Stimulated activated CD4-positive, alpha-beta T cell treated with anti-CD3 and anti-CD28 coated beads, Interleukin-1b, Interleukin-23, amount 100 ng/mL, for 1 hour (primary cell): Measurements from ENCODE around the gene ELAC1.
"Not testable (repeated sequence)": the region's sequence is repeated elsewhere in the genome, so short reads cannot be mapped to it uniquely, and the experiment has no call there.

Experiments
- DNase-seq, 2 donors: peaks; one replicate each; pipeline ENCODE4 v3.0.0-alpha.2; 2020; ENCODE audit warnings: low read depth in 2 of 2

Gene ELAC1

DNA sequence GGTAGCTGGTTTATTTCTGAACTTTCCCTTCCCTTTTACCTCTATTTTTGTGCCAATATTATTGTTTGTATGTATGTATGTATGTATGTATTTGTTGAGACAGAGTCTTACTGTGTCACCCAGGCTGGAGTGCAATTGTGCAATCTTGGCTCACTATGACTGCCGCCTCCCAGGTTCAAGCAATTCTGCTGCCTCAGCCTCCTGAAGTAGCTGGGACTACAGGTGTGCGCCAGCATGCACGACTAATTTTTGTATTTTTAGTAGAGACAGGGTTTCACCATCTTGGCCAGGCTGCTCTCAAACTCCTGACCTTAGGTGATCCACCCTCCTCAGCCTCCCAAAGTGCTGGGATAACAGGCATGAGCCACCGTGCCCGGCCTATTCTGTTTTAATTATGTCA lies 4.6 kb downstream of the ELAC1 start:
- not testable (repeated sequence) for DNase-seq

DNA sequence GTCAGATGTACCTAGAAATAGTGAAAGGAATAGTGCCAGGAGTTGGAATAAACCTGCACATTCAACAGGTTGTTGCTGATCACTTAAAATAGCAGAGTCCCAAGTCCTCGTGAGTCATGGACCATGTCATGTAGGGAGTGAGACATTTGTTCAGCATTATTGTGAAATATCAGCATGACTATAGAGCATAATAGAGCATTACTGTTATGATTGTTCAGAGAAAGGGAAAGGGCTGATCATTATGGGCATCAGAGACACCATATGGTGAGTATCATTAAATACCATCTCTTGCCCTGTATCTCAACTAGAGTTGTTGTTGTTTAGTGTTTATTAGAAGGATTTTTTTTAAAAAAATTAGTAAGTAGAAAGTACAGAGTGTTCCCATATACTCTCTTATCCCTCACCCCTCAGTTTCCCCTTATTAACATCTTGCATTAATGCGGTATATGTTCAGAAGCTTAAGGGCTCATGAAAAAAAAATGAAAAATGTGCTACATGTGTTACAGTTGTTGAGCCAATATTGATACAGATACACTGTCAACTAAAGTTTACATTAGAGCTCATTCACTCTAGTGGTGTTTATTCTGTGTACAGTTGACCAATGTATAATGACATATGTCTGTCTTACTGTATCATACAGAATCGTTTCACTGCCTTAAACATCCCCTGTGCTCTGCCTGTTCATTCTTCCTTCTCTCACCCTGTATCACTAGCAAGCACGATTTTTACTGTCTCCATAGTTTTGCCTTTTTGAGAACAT lies 5.7 kb downstream of the ELAC1 start:
- no peak for DNase-seq

DNA sequence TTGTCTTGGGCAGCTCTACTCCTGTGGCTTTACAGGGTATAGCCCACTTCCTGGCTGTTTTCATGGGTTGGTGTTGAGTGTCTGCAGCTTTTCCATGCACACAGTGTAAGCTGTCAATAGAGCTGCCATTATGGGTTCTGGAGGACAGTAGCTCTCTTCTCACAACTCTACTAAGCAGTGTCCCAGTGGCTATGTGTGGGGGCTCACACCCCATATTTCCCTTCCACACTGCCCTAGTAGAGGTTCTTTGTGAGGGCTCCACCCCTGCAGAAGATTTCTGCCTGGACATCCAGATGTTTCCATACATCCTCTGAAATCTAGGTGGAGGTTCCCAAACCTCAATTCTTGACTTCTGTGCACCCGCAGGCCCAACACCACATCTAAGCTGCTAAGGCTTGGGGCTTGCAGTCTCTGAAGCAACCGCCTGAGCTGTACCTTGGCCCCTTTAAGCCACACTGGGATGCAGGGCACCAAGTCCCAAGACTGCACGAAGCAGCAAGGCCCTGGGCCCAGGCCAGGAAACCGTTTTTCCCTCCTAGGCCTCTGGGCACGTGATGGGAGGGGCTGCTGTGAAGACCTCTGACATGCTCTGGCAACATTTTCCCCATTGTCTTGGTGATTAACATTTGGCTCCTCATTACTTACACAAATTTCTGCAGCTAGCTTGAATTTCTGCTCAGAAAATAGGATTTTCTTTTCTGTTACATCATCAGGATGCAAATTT lies 9.4 kb downstream of the ELAC1 start:
- DNase-seq = no peak

DNA sequence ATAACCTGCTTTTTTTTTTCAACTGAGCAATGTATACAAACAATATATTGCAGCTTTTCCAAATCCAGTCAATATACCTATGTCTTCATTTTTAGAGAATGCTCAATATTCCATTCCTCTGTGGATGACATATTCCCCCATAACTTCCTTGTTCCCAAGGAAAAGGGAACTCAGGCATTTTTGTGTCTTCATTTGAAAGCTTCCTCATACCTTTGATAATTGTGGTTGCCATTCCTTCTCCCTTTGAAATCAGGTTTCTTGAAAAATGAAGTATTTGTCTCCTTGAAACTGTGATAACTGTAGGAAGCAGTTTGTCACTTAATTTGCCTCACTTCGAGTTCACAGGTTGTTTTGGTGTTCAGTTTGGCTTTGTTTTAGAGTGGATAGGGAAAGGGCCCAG lies 13.5 kb downstream of the ELAC1 start:
- DNase-seq = no peak

DNA sequence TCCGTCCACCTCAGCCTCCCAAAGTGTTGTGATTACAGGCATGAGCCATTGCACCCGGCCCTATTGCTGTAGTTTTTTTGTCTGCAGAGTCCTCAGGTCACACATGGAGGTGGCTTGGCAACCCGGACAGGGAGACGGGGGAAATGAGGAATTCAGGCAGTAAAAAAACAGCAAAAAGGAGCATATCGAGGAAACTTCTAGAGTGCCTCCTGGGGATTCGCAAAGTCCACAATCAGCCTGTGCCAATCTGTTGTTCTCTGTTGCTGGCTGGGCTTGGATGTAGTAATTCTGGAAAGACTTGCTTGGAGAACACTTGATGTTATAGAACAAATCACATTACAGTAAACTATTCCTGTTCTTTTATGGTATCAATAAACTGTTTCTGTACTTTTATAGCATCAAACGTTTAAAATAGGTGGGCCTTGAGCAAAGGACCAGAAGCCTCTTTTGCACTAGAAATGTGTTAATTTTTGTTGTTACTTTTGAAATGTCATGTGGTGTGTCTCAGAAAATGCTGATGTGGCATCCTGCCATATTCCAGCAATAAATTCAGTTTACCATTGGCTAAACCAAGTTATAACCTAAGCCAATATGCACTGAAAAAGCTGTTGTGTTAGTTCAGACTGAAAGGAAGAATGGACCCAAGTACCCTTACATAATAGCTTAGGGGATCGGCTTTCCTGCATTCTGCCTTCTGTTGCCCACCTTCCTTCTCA lies 14.4 kb downstream of the ELAC1 start:
- DNase-seq = no peak

DNA sequence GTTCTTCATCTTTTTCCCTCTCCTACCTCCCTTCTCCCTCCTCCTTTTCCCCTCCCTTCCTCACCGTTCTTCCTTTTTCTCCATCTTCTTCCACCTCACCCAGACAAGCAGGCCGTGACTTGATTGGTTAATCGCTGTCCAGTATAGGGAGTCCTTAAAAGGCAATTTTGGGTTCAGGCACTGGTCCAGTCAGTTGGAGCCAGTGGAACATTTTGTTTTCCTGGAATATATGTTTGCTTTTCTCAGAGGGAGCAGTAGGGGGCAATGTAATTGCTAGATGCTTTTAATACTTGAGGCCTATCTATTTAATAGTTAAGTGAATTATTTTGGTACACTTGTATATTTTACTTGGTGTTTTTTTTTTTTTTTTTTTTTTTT lies 15.0 kb downstream of the ELAC1 start:
- no peak for DNase-seq

DNA sequence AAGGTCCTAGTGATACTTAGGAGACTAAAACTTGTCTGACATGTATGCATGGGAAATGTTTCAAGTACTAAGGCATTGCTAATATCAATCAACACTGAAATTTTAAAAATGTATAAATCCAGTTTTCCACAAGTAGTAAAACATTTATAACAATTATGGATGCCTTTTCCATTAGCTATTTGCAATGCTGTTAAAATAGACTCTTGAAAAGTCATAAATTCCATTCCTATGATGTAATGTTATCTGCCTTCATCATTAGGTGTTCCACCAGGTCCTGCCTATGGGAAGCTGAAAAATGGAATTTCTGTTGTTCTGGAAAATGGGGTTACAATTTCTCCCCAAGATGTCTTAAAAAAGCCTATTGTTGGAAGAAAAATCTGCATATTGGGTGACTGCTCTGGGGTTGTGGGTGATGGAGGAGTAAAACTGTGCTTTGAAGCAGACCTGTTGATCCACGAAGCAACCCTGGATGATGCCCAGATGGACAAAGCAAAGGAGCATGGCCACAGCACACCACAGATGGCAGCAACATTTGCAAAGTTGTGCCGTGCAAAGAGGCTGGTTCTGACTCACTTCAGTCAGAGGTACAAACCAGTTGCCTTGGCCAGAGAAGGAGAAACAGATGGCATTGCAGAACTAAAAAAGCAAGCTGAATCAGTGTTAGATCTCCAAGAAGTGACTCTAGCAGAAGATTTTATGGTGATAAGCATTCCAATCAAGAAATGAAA lies 18.7 kb downstream of the ELAC1 start:
- DNase-seq = no peak

DNA sequence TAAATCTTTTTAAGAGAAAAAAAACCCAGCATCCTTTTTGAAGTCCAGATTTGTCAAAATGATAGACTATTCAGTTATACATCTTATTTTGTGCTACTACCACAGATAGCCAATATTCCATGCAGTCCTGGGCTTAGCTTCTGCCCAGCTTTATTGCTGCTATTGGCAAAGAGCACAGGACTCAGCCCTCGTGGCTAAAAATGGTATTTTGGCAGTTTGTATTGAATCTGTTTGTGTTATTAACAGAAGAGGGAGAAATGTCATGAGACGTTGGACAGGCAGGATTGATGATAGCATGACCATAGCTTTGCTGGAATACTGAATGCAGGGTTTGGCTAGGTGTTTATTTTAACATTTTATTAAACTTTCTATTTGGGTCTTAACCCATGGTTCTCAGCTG lies 19.4 kb downstream of the ELAC1 start:
- no peak for DNase-seq

DNA sequence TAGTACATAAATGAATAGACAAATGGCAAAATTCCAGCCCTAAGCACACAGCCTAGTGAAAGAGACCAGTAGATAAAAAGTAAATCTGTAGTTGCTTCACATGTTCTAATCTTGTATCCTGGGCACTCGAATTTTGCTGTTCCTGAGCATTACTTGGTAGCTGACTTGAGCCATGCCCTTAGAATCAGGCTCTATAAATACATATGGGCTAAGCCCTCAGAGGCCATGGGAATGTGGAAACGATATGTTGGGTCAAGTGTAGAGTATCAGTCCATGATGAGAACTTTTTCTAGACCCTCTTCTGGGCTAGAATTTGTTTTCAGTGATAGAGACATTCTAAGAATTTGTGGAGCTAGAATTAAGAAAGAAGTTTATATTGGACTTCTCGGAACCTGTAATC lies 21.9 kb downstream of the ELAC1 start:
- no peak for DNase-seq

DNA sequence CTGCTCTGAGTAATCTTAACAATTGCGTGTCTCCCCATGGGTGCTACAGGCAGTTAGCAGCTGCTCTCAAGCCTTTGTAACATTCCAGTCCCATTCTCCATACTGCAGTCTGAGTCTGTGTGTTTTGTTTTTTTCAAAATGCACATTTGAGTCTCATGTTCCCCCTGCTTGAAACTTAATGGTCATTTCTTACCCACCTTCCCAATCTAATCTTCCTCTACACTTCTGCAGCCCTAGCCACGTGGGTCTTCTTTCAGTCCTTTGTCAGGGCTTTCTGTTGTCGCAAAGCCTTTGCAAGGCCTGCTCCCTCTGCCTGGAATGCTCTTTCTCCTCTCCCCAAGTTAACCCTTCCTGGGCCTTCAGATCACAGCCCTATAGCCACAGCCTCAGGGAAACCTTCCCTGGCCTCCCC lies 24.5 kb downstream of the ELAC1 start:
- DNase-seq = no peak

DNA sequence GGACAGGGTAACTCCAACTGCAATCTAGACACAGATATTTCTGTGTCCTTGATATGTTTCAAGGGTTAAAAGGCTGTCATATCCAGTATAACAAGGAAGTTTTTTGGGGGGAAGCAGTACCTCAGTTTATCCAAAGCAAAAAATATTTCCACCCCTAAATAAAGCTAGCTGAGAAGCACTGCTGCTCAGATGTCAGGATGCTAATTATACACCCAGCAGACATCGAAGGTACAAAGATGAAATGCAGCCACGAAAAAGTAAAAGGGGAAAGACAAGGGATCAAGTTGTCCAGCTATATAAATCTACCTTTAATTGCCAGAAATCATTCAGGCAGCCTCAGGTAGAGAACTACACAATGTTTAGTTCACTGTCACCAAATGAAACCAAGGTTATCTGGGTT lies 26.2 kb downstream of the ELAC1 start:
- no peak for DNase-seq

DNA sequence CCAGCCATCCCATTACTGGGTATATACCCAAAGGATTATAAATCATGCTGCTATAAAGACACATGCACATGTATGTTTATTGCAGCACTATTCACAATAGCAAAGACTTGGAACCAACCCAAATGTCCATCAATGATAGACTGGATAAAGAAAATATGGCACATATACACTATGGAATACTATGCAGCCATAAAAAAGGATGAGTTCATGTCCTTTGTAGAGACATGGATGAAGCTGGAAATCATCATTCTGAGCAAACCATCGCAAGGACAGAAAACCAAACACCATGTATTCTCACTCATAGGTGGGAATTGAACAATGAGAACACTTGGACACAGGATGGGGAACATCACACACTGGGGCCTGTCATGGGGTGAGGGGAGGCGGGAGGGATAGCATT lies 35.3 kb downstream of the ELAC1 start:
- not testable (repeated sequence) for DNase-seq

DNA sequence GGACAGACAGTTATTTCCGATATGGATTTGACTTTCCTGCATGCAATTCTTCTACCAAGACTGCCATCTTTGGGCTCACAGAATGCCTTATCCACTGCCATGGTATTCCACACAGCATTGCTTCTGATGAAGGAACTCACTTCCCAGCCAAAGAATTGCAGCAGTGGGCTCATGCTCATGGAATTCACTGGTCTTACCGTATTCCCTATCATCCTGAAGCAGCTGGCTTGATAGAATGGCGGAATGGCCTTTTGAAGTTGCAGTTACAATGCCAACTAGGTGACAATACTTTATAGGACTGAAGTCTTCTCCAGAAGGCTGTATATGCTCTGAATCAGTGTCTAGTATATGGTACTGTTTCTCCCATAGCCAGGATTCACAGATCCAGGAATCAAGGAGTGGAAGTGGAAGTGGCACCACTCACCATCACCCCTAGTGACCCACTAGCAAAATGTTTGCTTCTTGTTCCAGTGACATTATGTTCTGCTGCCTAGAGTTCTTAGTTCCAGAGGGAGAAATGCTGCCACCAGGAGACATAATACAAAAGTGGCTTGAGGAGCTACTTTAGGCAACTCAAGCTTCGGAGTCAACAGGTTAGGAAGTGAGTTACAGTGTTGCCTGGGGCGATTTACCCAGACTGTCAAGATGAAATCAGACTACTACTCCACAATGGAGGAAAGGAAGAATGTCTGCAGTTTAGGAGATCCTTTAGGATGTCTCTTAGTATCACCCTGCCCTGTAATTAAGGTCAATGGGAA lies 38.4 kb downstream of the ELAC1 start:
- DNase-seq = no peak

DNA sequence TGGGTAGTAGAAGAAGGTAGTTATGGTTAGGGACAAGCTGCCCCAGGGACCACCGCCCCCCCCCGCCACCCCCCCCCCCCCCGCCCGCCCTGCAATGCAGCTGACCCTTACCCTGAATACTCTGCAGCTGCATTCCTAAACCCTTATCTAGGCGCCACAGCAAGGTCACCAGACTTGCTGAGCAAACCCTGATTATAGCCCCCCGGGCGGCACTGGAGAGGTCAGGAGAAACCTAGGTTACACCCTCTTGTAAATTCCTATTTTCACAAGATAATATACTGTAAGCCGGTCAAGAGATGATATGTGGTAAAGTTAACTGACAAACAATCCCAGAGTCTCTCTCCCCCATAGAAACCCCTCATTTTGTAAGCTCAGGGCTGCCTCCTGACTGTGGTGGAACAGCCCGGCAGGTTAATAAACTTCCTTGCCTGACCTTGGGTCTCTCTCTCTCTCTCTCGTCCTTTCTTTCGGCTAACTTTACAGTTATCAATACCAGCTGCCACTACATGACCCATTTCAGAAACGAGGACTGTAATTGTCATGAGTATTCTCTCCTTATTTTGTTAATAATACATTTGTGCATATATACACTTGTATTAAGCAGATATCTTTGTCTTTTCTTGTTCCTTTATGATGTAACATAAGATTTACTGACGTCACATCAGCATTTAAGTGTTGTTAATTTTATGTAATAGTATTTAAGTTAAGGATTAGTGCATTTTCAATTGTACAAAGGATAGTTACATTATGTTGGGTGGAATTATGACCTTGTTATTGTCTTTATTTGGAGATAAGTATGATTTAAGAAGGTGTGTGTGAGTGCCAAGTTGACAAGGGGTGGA lies 39.3 kb downstream of the ELAC1 start:
- DNase-seq = no peak

DNA sequence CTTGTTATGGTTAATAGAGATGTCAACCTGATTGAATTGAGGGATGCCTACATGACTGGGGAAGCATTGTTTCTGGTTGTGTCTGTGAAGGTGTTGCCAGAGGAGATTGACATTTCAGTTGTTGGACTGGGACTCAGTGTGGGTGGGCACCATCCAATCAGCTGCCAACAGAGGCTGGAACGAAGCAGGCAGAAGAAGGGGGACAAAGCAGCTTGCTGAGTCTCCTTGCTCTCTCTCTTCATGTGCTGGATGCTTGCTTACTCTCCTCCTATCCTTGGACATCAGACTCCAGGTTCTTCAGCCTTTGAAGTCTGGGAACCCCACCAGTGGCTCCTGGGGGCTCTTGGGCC lies 39.9 kb downstream of the ELAC1 start:
- DNase-seq = no peak

DNA sequence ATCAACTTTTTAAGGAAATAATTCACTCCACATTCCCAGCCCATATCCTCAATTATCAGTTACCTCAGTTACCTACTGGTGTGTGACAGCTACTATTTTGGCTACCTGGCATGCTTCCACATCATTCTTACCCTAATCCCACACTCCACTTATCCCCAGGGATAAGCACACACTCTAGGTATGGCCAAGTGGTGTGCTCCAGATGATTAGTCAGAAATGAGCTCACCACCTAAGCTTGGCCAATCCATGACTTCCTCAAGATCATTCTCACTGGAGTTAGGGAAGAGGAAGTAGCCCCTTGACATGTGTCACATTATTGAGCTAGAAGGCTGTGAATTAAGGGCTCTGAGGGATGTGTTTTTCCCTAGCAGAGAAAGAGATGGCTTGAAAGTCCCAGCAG lies 41.2 kb downstream of the ELAC1 start:
- no peak for DNase-seq

DNA sequence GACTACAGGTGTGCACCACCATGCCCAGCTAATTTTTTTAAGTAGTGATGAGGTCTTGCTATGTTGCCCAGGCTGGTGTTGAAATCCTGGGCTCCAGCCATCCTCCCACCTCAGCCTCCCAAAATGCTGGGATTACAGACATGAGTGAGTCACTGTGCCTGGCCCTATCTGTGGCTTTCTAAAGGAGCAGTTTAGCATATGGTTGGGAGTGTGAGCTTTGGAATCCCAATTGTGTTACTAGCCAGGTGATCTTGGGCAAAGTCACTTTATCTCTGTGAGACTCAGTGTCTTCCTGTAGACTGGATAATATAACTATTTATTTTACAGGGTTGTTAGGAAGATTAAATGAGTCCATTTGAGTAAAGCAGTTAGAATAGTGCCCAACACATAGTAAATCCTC lies 42.4 kb downstream of the ELAC1 start:
- DNase-seq = no peak

DNA sequence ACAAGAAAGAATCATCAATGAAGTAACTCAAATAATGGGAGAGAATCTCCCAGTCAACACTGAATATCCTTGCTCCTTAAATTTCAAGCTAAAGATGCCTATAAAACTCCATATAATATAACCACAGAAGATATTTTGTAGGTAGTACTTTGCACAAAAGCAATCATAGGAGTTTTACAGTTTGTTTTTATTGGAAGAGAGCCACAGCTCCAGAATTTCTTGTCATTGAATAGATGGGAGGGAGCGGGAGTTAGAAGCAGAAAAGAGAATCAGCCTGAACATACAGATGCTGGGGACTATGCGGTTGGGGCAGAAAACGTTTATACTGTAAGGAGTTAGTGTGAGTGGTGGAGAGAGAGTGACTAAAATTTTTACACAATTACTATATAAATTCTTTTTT lies 43.9 kb downstream of the ELAC1 start:
- no peak for DNase-seq

DNA sequence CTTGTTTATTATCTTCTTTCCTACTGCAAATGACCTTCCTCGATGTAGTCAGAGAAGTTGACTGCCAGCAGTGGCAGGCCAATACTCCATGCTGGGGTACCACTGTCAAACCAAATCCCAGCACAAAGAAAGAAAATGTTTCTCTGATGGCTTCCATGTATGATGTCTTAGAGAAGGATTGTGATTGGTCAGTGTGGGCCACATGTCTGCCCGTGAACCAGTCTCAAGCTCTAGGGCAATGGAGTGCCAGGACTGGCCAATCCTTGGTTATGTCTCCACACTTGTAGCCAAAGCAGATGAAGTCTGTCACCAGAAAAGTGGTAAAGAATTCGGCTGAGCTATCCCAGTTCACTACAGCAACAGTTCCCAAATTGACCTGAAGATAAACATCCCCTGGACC lies 44.6 kb downstream of the ELAC1 start:
- no peak for DNase-seq

DNA sequence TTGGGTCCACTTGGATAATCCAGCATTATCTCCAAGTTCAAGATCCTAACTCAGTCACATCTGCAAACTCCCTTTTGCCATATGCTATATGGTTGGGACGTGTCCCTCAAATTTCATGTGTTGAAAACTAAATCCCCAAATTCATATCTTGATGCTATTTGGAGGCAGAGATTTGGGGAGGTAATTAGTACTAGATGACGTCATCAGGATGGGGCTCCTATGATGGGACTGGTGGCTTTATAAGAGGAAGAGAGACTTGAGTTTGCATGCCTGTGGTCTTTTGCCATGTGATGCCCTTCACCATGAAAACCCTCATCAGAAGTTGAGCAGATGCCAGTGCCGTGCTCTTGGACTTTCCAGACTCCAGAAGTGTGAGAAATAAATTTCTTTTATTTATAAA lies 45.4 kb downstream of the ELAC1 start:
- DNase-seq = no peak
